Activated T-cell treated with anti-CD3 and anti-CD28 coated beads, Interleukin-2, amount 50 U/mL, for 48 hours (primary cell): ENCODE measurements around the gene TSPAN13.

ENCODE experiments used
- DNase-seq, 2 experiments: peaks; one replicate each; pipeline ENCODE4 v3.0.0-alpha.2; 2020

TSPAN13 gene

GRCh38 chr7:16778476-16778875 is 24.9 kb downstream of the TSPAN13 start:
- no peak for DNase-seq

- no peak for DNase-seq
These were observed 25.5 kb downstream of the TSPAN13 start for GRCh38 chr7:16779051-16779450.

- no peak for DNase-seq
These were observed 27.0 kb downstream of the TSPAN13 start for GRCh38 chr7:16780596-16780995.

DNA sequence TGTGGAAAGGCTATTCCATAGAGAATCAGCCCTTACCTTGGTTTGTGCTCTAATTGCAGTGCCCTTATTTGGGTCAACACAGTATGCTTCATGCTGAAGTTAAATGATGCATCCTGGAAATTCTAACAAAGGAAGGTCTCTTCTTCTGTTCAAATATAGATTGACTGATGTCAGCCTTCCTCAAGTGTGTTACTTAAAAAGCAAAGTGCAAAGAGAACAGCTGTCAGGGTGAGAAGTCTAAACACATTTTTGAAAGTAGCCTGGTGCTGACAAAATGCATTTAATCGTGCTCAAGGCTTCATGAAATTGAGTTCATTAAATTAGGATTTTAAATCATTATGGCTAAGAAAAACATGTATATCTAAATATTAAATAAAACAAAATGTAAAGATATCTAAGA is 31.8 kb downstream of the TSPAN13 start:
- no peak for DNase-seq

- no peak for DNase-seq
These were observed 32.3 kb downstream of the TSPAN13 start for GRCh38 chr7:16785846-16786245.

DNA sequence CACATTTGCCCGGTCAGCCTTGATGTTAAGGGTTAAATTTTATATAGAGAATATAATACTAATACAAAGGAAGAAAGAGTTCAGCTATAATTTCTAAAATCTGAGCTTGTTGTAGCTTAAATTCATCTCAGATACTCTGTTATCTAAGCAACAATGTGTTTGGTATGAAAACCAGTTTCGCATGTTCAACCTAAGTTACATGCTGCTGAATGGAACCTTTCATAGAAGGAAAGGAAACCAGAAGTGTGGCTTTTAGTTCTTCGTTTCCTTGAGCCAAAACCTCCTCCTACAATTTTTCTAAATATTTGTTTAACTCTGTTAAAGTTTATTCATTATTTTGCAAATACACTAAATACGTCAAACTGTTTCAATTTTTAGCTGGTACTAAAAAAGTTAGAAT is 32.7 kb downstream of the TSPAN13 start:
- no peak for DNase-seq

- DNase-seq: no peak
These were observed 33.6 kb downstream of the TSPAN13 start for GRCh38 chr7:16787127-16787526.

DNA sequence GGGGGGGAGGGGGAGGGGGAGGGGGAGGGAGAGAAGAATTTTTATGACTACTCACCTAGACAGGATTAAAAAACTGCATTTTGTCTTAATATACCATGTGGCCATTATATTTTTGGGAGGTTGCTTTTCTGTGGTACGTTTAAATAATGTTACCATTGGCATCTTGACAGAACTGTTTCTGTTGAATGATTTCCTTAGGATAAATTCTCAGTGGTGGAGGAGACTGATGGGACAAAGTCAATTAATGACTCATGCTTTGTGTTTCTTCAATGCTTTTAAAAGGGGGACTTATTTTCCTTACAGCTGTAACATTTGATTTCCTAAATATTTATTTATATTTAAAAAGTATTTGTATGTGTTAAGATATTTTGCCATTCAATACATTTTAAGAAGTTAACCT is 37.5 kb downstream of the TSPAN13 start:
- no peak for DNase-seq

- no peak for DNase-seq
These were observed 38.5 kb downstream of the TSPAN13 start for GRCh38 chr7:16791905-16792698.

DNA sequence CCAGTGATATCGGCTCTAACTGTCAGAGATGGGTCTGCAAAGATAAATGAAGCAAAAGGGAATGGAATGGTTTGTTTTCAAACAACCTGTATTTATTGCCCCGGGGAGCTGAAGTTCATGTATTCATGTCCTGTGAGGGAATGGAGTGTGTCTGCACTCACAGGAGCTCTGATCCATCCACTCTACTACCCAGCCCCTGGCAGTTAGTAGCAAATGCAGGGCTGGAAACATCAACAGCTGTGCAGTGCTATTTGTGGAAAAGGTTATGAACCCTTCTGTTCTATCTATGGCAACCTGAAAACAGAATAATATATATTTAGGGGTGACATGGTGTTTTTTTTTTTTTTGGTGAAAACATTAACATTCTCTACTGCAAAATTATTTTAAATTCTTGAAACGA is 41.4 kb downstream of the TSPAN13 start:
- DNase-seq: no peak

GRCh38 chr7:16795624-16796023 is 42.1 kb downstream of the TSPAN13 start:
- no peak for DNase-seq

- DNase-seq: no peak
These were observed 47.6 kb downstream of the TSPAN13 start for GRCh38 chr7:16801111-16801542.

GRCh38 chr7:16801579-16801978 is 48.0 kb downstream of the TSPAN13 start:
- no peak for DNase-seq

DNA sequence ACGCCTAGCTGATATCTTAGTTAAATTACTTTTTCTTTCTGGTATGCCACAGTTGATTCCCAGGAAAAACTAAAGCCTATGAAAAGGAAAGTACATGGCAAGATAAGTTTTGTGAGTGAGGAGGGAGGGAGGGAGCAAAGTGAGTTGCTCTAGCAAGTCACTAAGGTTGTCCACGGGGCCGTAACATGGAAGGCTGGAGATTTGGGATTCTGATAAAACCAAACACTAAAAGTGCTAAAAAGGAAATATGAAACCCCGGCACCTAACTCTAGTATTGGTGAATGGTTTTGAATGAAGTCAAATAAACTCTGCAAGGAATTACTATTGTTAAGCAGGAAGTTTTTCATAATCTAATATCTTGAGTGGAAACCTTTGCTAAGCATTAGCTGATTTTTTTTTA is 49.6 kb downstream of the TSPAN13 start:
- DNase-seq: no peak

DNA sequence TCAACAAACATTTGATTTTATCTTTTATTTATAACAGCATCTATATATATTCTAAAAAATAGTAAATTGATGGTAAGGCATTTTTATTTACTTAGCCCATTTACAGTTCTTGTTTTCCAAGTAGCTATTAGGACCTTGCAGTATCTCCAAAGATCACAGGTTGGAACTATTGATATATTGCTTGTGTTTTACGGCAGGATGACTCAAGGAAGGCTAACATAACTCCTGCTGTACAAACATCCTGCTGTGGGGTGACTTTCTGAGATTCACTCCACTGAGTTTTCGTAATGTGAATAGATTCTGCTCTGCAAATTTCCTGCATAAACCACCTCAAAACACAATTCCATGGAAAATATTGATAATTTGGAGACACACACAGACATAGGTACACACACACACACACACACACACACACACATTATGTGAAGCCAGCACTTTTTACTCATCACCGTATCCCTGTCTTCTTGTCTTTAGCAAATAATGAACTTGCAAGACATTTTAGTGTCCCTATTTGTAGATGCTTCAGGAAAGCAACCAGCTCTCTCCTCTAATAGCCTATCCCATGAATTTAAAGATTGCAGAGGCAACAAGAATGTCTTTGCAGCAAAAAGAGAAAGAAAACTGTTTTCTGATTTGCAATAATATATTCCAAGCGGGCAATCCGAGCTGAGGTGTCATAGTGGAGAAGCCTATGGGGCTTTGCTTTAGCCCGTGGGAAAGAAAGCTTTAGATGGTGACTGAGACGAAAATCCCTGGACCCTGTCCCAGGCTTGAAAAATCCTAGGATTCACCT is 50.5 kb downstream of the TSPAN13 start:
- DNase-seq: no peak

- no peak for DNase-seq
These were observed 51.3 kb downstream of the TSPAN13 start, which contains the start of gene AGR2 for GRCh38 chr7:16804674-16805439. AGR2 (minus strand) TSS chr7:16804999; CDS start chr7:16801796, 3,203 bp downstream.

DNA sequence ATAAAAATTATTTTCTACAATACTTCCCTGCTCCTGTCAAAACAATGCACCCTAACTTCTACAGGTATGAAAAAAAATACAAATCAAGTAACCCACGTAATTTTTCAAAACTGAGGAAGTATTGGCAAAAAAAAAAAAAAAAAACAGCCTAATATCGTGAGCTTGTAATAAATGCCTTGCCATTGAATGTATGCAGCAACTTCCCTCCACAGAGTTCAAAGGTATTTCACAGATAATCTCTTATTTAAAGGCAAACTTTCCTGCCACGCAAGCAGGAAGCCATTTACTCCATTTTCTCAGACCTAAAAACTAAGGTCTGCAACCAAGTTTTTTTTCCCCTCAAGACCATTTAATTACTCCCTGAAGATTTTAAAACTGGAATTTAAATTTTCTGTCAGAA is 51.9 kb downstream of the TSPAN13 start:
- no peak for DNase-seq

GRCh38 chr7:16810112-16810511 is 56.6 kb downstream of the TSPAN13 start:
- no peak for DNase-seq

- no peak for DNase-seq
These were observed 57.0 kb downstream of the TSPAN13 start for GRCh38 chr7:16810573-16810972.

DNA sequence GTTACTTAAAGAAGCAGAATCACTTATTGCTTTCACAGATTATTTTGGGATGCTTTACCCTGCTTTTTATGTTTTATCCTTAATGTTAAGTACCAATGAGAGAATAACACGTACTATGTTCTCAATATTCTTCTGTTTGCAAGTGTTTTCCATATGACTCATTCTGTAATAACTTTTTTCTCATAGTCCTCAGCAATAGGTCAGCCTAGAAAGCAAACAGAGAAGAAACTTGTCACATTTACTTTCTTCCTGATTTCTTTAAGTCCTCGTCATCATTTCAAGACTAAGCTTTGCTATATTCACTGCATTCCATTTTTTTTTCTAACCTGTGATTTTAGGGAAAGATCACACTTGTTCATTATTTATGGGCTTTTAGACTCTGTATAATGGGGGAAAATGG is 58.0 kb downstream of the TSPAN13 start:
- no peak for DNase-seq

DNA sequence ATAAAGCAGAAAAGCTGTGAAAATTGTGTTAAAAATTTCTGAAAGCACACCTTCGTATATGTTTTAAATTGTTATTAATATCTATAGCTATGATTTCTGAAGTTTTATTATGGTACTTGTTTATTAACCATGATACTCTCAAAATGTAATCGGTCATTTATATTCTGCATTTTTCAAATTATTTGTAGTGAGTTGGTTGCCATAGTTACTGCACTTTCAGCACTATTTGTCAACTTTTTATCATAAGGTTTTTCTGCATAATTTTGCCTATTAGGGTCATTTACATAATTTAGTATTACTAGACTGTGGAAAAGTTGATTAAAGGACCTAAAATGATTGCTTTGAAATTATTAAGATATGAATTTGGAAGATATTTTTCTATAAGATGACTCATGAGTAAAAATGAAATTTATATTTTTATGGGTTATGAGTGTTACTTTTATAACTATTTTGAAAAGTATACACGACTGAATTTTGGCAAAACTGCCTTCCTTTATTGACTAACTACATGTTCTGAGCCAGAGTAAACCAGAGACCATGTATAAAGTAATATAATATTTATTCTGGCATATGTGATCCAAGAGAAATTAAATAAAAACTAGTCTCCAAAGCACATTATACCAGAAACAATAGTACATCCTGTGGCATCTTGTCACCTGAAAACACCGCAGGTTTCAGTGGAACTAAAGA is 59.1 kb downstream of the TSPAN13 start:
- DNase-seq: no peak

DNA sequence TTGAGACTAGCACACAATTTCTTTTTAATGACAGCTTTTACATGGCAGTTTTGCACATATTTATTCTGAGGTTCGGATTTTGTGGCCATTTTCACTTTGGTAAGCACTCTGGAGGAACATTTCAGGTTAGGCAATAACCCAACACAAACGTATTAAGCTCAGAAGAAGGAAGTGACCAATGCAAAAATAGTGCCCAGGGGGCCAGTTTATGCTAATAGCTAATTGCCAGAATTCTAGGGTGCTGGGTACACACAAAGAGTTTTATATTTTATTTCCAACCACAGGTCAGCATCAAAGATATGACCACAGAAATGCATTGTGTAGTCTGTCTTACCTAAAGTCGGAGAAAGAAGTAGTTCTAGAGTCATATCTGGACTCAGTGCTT is 59.7 kb downstream of the TSPAN13 start:
- no peak for DNase-seq

GRCh38 chr7:16815001-16815400 is 61.4 kb downstream of the TSPAN13 start:
- no peak for DNase-seq
